Fibroblast of the conjunctiva (primary cell): ENCODE data around the gene COLEC12.
"Not testable (repeated sequence)": the region's sequence is repeated elsewhere in the genome, so short reads cannot be mapped to it uniquely, and the experiment has no call there.

ENCODE experiments used
- DNase-seq: peaks from one replicate; pipeline ENCODE4 v3.0.0-alpha.2; 2010; ENCODE audit warnings: low read depth

The COLEC12 gene

DNA sequence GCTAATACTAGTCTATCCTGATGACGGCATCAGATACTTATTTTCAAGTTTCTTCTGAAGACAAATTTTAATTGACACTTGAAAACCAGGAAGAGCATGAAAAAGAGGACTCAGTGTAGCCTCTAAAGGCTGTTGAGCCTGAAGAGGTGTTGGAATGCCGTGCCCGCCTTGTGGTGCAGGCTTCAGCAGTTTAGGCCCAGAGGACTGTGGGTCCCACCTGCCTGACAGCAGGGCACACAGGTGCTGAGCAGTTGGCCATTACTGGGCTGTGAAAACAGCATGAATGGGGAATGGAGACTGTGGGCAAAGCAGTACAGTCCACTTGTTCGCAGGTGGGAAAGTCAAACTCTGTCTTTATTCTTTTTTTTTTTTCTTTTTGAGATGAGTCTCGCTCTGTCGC is 182.9 kb downstream of the COLEC12 start:
- DNase-seq = no peak

DNA sequence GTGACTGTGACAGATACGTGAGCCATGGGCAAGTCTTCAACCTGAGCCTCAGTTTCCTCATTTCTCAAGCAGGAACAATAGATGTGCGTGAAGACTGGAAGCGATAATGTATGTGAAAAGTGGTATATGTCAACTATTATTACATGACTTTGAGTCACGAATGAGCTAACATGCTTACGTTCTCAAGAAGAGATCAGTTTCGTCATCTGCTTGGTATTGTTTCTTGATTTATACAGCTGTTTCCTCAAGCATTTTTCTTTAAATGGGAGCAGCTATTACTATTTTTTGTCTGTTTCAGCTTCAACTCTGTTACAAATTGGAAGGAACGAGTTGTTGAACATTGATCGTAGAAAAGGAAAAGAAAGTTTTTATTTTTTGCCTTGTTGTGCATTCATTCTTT is 184.1 kb downstream of the COLEC12 start:
- no peak for DNase-seq

DNA sequence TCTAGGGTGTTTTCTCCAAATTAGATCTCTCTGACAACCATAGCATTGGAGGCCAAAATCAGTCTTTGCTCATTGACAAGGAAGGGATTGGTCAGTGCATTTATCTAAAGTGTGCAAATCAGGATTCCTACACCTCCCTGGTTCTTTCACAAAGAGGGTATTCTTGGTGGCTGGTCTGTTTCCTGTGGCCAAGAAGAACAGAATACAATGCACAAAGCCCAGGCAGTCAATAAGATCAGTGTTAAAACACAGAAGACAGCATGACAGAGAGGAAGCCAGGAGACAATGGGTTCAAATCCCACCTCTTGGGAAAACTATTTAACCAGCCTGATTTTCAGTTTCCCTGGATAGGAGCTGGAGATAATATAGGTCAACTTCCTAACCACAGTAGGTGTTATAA is 186.6 kb downstream of the COLEC12 start:
- DNase-seq = no peak

DNA sequence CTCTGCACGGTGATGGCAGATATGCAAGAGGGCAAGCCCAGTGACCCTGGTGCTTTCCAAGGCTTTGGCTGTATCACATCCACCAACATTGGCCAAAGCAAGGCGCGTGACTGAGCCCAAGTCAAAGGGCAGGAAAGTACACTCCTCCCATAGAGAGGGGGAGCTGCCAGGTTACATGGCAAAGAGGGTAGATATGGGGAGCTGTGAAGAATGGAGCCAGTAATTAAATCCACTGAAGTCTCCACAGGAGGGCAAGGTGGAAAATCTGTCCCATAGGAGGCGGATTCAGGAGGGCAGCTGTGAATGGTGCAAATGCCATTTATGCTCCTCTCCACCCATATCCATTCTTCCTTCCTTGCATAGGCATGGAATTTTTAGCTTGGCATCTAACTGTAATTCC is 188.1 kb downstream of the COLEC12 start:
- DNase-seq = no peak

DNA sequence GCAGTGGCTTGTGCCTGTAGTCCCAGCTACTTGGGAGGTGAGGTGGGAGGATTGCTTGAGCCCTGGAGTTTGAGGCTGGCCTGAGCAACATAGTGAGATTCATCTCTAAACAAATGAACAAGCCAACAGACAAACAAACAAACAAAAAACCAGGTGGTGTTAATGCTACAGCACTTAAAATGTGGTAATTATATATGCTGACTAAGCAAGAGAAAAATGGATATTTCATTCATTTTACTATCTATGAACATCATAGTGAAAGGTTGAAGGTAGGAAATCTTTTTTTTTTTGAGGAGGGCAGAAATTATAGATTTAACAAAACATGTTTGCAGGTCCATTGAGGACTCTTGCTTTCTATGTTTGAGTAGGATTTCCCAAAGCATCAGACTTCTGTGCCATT is 190.5 kb downstream of the COLEC12 start:
- DNase-seq = no peak

DNA sequence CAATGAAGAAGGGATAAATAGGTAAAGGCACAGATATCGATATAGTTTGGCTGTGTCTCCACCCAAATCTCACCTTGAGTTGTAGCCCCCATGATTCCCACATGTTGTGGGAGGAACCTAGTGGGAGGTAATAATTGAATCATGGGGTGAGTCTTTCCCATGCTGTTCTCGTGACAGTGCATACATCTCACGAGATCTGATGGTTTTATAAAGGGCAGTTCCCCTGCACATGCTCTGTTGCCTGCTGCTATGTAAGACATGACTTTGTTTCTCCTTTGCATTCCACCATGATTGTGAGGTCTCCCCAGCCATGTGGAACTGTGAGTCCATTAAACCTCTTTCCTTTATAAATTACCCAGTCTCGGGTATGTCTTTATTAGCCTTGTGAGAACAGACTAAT is 192.4 kb downstream of the COLEC12 start:
- not testable (repeated sequence) for DNase-seq

GRCh38 chr18:306608-307255 is 193.8 kb downstream of the COLEC12 start:
- no peak for DNase-seq

DNA sequence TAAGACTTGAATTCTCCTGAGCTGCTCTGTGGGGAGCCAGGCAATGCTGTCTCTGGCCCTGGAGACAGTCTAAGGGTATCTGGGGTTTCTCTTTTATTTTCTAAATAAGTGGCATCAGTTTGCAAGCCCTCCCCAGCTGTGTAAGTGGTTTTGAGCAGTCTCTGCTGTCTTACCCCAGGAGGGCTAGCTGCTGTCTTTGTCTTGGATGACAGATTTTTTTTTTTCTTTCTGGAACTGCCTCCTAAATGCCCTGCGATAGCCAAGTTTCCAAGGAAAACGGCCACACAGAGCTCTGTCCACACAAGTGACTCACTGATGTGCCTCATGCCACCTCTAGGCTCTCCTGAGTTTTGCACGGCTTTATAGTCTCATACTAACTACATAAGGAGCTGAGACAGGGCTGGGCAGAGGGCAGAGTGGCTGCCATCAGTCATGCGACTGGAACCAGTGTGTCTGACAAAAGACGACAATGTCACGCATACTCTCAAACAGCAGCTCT is 195.4 kb downstream of the COLEC12 start:
- DNase-seq = no peak

GRCh38 chr18:303607-304006 is 196.9 kb downstream of the COLEC12 start:
- no peak for DNase-seq

GRCh38 chr18:303011-303410 is 197.5 kb downstream of the COLEC12 start:
- DNase-seq = no peak

DNA sequence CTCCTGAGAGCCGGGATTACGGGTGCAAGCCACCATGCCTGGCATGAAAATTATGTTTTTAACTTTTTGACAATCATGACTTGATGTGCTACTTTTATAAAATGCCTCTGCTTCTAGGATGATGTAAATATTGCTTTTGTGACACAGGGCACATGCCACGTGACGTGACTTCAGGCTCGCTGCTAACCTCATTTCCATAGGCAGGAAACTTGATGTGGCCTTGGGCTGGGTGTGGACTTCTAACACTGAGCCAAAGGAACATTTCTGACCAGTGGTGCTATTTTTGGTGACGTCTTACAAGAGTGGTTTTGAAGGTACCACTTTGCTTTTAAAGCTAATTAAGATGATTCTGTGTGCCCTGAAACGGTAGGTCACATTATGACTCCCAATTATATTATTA is 198.4 kb downstream of the COLEC12 start:
- no peak for DNase-seq

- DNase-seq = no peak
These were observed 202.6 kb downstream of the COLEC12 start for GRCh38 chr18:297936-298335.

- DNase-seq = peak; percentile 24
These were observed 204.6 kb downstream of the COLEC12 start for GRCh38 chr18:295756-296490.

DNA sequence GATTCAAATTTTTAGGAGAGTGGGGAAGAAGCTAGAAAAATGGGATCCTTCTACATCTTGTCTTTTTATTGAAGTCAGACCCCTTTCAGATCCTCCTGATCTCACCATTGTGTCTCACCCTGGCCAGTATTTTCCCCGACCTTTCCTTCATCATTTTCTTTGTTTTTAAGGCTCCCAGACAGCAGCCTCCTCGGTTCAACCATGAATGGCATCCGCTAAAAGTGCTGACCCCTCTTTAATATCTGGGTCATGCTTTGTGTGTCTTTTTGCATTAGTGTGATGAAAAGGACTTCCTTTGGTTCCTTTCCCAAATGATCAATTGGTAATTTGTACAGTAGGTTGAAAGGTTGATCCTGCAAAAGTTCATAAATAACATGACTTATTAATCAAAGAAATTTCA is 205.9 kb downstream of the COLEC12 start:
- DNase-seq = no peak

GRCh38 chr18:293536-293935 is 207.0 kb downstream of the COLEC12 start:
- DNase-seq = peak; percentile 27

DNA sequence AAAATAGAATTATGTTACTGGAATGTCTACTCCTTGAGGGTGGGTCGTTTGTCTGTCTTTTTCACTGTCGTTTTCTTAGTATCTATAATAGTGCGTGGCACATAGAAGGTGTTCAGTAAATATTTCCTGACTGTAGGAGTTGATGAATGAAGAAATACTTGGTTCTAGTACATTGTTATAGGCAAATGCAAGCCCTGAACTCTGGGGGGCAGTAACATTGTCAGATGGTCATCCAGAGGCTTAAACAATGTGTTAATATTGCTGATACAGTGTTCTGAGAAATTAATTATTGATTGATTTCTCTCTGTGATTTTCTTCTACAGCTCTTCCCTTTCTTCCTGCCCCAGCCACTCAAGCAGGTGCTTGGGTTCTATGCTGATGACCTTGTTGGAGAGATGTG is 208.2 kb downstream of the COLEC12 start:
- DNase-seq = no peak

- DNase-seq = not testable (repeated sequence)
These were observed 210.5 kb downstream of the COLEC12 start for GRCh38 chr18:289970-290369.

DNA sequence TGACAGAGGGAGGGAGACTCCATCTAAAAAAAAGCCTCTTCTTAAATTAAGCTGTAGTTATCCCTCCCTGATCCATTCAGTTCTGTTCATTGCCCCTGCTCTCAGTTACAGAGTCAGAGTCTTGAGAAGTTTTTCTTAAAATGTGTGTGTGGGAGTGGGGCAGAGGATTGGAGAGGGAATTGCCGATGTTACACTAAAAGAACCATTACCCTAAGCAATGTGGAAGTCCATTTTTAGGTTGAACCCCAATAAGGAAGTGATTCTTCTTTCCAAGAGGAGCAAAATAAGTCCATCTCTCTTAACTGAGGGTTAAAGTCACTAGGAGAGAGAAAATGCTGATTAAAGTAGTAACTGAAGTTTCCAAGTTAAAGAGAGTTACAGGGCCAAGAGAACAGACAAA is 211.5 kb downstream of the COLEC12 start:
- no peak for DNase-seq

DNA sequence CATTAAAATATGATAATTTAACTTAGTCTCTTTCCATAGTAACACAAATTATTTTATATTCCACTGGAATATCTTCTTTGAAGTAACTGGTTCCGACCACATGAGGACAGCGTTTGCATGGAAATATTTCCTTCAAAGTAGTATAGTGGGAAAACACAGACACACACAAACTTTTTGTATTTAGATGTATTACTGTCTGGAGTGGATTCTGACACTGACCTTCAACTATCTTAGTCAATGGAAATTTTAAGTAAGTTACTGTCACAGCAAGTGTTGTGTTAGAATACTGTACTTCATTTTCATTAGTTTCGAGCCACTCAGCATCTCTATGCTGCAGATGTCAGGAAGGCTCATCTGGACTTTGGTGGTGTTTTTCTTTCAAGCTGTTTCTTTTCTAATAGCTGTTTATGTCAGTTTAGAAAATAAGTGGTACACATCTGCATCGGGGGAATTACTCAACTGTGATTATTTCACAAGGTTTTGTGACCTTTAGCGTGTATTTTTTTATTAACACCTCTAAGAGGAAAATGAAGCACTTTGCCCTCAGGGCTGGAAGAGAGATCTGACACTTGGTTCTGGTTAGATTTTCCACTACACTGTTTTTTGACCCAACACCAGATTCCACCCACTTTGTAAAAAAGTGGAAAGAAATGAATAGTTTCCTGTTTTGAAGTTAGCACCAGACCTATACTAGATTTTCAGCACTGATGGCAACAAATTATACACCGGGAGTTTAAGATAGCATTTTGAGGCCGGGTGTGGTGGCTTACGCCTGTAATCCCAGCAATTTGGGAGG is 213.8 kb downstream of the COLEC12 start:
- peak; percentile 27 for DNase-seq

DNA sequence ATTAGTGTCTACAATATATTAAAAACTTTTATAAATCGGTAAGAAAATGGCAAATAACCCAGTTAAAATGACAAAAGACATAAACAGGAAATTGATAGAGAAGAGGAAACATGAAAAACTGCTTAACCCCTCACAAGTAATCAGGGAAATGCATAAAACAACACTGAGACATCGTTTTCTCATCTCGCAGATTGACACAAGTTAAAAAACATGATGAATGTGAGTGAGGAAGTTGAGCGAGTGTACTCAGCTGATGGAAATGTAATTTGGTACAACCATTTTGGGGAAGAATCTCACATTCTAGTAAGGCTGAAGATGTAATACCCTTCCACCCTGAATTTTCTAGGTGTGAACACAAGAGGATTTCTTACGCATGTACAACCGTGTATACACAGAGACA is 214.7 kb downstream of the COLEC12 start:
- DNase-seq = no peak

DNA sequence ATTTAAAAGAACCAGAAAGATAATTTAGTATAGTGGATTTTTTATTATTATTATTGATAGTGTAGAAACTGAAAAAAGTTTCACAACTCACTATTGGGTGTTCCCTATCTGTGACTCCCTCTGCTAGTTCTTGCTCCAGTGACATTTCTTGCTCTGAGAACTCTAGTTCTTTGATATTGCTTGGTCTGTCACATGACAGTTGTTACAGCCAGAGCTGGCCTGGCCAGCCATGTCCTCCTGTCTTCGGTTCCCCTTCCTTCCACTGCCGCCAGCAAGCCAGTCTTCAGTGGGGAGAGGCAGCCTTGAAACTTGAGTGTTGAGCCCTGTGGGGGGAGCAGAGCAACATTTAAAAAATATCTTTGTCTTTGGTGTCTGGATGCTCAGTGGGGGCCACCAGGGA is 225.0 kb downstream of the COLEC12 start:
- DNase-seq = no peak

GRCh38 chr18:274313-274712 is 226.2 kb downstream of the COLEC12 start:
- DNase-seq = no peak

GRCh38 chr18:273525-273924 is 227.0 kb downstream of the COLEC12 start:
- DNase-seq = no peak
